PFSK-1 (cell line): ENCODE data around the gene TTC24.

ENCODE experiments used
- POLR2AphosphoS5 ChIP-seq: IDR thresholded peaks from 2 replicates; pipeline ENCODE4 v1.6.1; 2012; ENCODE audit warnings: low read depth, mild to moderate bottlenecking, control low read depth, low read length, moderate library complexity
- SIN3A ChIP-seq: IDR thresholded peaks from 2 replicates; pipeline ENCODE4 v1.6.1; 2012; ENCODE audit warnings: mild to moderate bottlenecking, low read length, moderate library complexity, borderline replicate concordance; ENCODE audit not compliant: insufficient read depth
- TAF1 ChIP-seq: IDR thresholded peaks from 2 replicates; pipeline ENCODE4 v1.6.1; 2012; ENCODE audit warnings: low read length, control low read depth, borderline replicate concordance; ENCODE audit not compliant: insufficient read depth
- TF ChIP-seq, protein P1 (sequence below), 2 experiments: IDR thresholded peaks; 2 replicates each; pipeline versions ENCODE4 v1.6.1 to v1.8.0; 2011 to 2012; ENCODE audit warnings: low read depth in 2 of 2, low read length in 2 of 2, control low read depth in 1 of 2, inconsistent platforms in 1 of 2, mild to moderate bottlenecking in 1 of 2, moderate library complexity in 1 of 2; ENCODE audit not compliant: insufficient read depth in 1 of 2

DNA sequence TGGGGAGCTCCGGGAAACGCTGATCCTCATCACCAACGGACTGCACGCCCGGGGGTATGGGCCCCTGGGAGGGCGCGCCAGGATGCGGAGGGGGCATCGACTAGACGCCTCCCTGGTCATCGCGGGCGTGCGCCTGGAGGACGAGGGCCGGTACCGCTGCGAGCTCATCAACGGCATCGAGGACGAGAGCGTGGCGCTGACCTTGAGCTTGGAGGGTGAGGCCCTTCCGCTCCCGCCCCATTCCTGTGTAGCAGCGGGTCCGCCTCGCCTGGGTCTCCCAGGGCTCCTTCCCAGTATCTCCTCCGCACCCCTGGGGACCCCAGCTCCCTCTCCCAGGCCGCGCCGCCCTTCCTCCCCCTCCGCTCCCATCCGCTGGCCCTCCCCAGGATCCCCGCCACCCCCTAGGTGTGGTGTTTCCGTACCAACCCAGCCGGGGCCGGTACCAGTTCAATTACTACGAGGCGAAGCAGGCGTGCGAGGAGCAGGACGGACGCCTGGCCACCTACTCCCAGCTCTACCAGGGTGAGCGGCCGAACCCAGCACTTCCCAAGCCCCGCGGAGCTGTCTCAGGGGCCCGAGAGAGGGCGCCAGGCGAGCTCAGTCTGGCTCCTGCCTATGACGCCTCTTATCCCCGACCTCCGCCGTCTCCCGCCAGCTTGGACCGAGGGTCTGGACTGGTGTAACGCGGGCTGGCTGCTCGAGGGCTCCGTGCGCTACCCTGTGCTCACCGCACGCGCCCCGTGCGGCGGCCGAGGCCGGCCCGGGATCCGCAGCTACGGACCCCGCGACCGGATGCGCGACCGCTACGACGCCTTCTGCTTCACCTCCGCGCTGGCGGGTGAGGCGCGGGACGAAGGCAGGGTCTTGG lies 44.7 kb downstream of the TTC24 start:
- TF ChIP-seq POLR2AphosphoS5 = no peak
- no peak for TF ChIP-seq TAF1
- TF ChIP-seq, protein P1, sequence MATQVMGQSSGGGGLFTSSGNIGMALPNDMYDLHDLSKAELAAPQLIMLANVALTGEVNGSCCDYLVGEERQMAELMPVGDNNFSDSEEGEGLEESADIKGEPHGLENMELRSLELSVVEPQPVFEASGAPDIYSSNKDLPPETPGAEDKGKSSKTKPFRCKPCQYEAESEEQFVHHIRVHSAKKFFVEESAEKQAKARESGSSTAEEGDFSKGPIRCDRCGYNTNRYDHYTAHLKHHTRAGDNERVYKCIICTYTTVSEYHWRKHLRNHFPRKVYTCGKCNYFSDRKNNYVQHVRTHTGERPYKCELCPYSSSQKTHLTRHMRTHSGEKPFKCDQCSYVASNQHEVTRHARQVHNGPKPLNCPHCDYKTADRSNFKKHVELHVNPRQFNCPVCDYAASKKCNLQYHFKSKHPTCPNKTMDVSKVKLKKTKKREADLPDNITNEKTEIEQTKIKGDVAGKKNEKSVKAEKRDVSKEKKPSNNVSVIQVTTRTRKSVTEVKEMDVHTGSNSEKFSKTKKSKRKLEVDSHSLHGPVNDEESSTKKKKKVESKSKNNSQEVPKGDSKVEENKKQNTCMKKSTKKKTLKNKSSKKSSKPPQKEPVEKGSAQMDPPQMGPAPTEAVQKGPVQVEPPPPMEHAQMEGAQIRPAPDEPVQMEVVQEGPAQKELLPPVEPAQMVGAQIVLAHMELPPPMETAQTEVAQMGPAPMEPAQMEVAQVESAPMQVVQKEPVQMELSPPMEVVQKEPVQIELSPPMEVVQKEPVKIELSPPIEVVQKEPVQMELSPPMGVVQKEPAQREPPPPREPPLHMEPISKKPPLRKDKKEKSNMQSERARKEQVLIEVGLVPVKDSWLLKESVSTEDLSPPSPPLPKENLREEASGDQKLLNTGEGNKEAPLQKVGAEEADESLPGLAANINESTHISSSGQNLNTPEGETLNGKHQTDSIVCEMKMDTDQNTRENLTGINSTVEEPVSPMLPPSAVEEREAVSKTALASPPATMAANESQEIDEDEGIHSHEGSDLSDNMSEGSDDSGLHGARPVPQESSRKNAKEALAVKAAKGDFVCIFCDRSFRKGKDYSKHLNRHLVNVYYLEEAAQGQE (IDR thresholded peaks at IDR 0.05; ENCODE audit: insufficient read depth in 1 of 2, low read depth in 2 of 2, low read length in 2 of 2) = no peak
- TF ChIP-seq SIN3A = no peak
